Measurements from ENCODE around the gene PRG2.
A peak's percentile ranks its signal among the peaks of the same experiment; 100 is the strongest.

PRG2 gene

GRCh38 chr11:57344826-57345225 lies 45.6 kb downstream of the PRG2 start:
- in situ Hi-C loops (cut with HindIII; ENCODE audit: low pct_ligation_motif_present, low sequenced_read_pairs): no loop called here
- no peak for DNase-seq
- Histone ChIP-seq H3K4me3 (ENCODE audit: low read depth, low read length) (no peak overlapping the region), H3K27me3 (replicated peaks) (peaks cover 3% of the 10 kb centered on the region), H3K36me3 (replicated peaks) (no peaks in the 10 kb centered on the region), H3K27ac (no peak overlapping the region)
- no peak for TF ChIP-seq CTCF (IDR thresholded peaks at IDR 0.05; ENCODE audit: low read depth, low read length, missing control alignments)

DNA sequence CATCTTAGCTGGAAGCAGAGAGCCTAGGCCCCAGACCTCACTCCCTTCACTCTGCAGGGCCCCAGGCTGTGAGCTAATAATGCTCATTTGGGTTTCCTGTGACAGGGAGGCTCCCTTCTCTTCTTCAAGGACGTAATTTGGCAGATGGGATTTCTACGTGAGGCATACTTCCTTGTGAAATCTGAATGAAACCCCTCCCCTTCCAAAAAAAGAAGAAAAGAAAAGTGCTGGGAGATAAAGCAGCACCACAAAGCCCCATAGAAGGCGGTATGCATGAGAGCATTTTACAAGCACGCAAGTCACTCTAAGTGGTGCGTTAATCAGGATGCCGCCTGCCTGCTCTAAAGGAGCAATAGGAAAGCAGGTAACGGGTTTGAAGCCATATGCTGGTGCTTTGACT lies 46.6 kb downstream of the PRG2 start:
- in situ Hi-C loops (cut with HindIII; ENCODE audit: low pct_ligation_motif_present, low sequenced_read_pairs): no loop called here
- Histone ChIP-seq H3K27ac (no peak overlapping the region), H3K27me3 (replicated peaks) (peaks cover 3% of the 10 kb centered on the region), H3K4me3 (ENCODE audit: low read depth, low read length) (no peak overlapping the region), H3K36me3 (replicated peaks) (no peaks in the 10 kb centered on the region)
- no peak for TF ChIP-seq CTCF (IDR thresholded peaks at IDR 0.05; ENCODE audit: low read depth, low read length, missing control alignments)
- DNase-seq: no peak

GRCh38 chr11:57342702-57343101 lies 47.7 kb downstream of the PRG2 start:
- H3K4me3 ChIP-seq (ENCODE audit: low read depth, low read length): no peak overlapping the region
- in situ Hi-C loops (cut with HindIII; ENCODE audit: low pct_ligation_motif_present, low sequenced_read_pairs): no loop called here
- no peak overlapping the region for H3K27ac ChIP-seq
- no peaks in the 10 kb centered on the region for H3K36me3 ChIP-seq (replicated peaks)
- peaks cover 3% of the 10 kb centered on the region for H3K27me3 ChIP-seq (replicated peaks)
- no peak for TF ChIP-seq CTCF (IDR thresholded peaks at IDR 0.05; ENCODE audit: low read depth, low read length, missing control alignments)
- DNase-seq: no peak

DNA sequence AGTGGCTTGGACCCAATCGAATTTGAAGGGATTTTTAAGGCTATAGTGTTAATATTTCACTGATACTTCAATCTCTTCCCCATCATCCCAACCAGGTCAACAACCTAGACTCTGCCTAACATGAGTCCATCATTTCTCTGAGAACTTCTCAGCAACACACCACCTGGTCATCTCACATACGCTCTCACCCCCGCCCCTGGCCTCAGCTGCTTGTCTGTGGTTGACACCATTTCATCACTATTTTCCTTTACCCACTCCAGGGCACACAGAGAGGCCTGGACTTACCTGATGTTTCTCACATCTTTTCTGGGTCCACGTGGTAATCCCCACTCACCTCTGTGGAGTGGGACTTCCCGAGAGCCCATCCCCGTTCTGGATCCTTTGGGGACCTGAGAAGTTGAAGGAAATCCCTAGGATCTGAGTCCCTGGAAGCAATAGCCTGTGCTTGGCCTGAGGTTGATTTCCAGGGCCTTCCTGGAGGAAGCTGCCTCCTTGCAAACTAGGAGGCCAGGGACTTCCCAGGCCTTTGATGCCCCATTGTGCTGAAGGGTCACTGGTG lies 49.1 kb downstream of the PRG2 start:
- in situ Hi-C loops (cut with HindIII; ENCODE audit: low pct_ligation_motif_present, low sequenced_read_pairs): no loop called here
- Histone ChIP-seq H3K27ac (no peak overlapping the region), H3K4me3 (ENCODE audit: low read depth, low read length) (no peak overlapping the region), H3K27me3 (replicated peaks) (peaks cover 3% of the 10 kb centered on the region), H3K36me3 (replicated peaks) (no peaks in the 10 kb centered on the region)
- TF ChIP-seq CTCF (IDR thresholded peaks at IDR 0.05; ENCODE audit: low read depth, low read length, missing control alignments): no peak
- no peak for DNase-seq

DNA sequence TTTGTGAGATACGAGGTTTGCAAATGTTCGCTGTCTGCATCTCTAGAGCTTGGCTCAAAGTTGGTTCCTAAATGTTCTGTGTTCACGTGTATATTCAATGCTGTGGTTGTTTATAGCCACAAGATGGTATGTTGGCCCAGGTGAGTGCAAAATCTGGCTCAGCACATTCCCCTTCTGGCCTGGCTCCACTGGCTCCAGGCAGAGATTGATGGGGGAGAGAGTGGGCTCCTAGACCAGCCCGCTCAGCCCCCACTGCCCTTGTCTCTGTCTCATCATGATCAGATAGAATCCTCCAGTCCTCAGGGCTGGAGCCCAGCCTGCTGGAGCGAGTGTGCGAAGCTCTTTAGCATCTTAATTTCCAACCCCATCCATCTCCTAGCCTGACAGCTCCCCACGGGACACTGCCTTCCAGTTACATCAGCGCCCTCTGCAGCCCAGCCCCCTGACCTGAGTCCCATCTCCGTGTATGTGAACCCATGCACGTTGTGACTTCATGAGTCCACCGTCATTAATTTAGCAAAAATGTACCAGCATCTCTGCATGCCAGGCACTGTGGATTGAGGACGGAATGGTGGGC lies 50.3 kb downstream of the PRG2 start:
- in situ Hi-C loops (cut with HindIII; ENCODE audit: low pct_ligation_motif_present, low sequenced_read_pairs): no loop called here
- Histone ChIP-seq H3K4me3 (ENCODE audit: low read depth, low read length) (no peak overlapping the region), H3K27ac (no peak overlapping the region), H3K27me3 (replicated peaks) (peaks cover 3% of the 10 kb centered on the region), H3K36me3 (replicated peaks) (no peaks in the 10 kb centered on the region)
- TF ChIP-seq CTCF (IDR thresholded peaks at IDR 0.05; ENCODE audit: low read depth, low read length, missing control alignments): peak; percentile 46
- no peak for DNase-seq

DNA sequence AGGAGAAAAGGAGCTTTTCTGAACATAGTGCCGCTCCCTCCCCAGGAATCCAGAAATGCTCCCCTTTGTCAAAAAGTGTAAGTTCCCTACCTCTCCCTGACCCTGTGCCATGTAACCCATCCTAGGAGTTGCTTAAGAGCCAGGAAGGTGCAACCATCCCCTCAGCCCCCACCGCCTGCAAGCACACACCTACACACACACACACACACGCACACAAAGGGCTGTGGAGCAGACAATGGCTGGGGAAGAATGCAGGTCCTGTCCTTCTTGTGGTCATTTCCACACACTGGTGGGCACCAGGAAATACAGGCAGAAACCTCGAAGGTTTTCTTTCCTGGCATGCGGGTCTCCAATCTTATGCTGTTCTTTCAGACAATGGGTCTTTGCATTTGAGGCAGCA lies 51.1 kb downstream of the PRG2 start:
- Histone ChIP-seq H3K36me3 (replicated peaks) (no peaks in the 10 kb centered on the region), H3K27ac (no peak overlapping the region), H3K27me3 (replicated peaks) (peaks cover 3% of the 10 kb centered on the region), H3K4me3 (ENCODE audit: low read depth, low read length) (no peak overlapping the region)
- no peak for TF ChIP-seq CTCF (IDR thresholded peaks at IDR 0.05; ENCODE audit: low read depth, low read length, missing control alignments)
- DNase-seq: no peak
- in situ Hi-C loops (cut with HindIII; ENCODE audit: low pct_ligation_motif_present, low sequenced_read_pairs): no loop called here

Measured in brain microvascular endothelial cell (primary cell).